ENCODE data around the gene ISCU.

ISCU gene

DNA sequence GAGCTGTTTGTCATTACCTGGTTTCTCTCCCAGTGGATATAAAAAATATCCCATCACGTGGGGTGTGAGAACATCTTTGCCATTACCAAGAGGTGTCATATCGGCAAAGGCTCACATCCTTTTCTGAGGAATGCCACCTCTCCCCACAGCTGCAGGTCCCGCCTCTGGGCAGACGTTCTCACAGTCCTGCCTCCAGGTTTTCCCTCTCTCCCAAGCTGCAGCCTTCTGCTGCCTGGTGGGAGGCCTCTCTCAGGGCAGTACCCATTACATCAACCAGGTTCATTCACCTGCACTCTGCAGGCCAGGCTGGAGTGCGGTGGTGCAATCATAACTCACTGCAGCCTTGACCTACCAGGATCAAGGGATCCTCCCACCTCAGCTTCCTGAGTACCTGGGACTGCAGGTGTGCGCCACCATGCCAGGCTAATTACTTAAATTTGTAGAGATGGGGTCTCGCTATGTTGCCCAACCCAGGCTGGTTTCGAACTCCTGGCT, 50.4 kb downstream of the ISCU start:
- no peak for DNase-seq (ENCODE audit: low spot score)
- TF ChIP-seq, protein P1, sequence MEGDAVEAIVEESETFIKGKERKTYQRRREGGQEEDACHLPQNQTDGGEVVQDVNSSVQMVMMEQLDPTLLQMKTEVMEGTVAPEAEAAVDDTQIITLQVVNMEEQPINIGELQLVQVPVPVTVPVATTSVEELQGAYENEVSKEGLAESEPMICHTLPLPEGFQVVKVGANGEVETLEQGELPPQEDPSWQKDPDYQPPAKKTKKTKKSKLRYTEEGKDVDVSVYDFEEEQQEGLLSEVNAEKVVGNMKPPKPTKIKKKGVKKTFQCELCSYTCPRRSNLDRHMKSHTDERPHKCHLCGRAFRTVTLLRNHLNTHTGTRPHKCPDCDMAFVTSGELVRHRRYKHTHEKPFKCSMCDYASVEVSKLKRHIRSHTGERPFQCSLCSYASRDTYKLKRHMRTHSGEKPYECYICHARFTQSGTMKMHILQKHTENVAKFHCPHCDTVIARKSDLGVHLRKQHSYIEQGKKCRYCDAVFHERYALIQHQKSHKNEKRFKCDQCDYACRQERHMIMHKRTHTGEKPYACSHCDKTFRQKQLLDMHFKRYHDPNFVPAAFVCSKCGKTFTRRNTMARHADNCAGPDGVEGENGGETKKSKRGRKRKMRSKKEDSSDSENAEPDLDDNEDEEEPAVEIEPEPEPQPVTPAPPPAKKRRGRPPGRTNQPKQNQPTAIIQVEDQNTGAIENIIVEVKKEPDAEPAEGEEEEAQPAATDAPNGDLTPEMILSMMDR (IDR thresholded peaks at IDR 0.05; ENCODE audit: borderline replicate concordance, control extremely low read depth, extremely low read depth, insufficient read depth, missing control alignments) = no peak
- in situ Hi-C loops (cut with MboI; ENCODE audit: low sequenced_read_pairs, unreplicated experiment) = no loop called here

- DNase-seq (ENCODE audit: low spot score) = no peak
- TF ChIP-seq, protein P1 (IDR thresholded peaks at IDR 0.05; ENCODE audit: borderline replicate concordance, control extremely low read depth, extremely low read depth, insufficient read depth, missing control alignments) = no peak
- in situ Hi-C loops (cut with MboI; ENCODE audit: low sequenced_read_pairs, unreplicated experiment) = no loop called here
These were observed 51.2 kb downstream of the ISCU start for GRCh38 chr12:108613548-108613947.

DNA sequence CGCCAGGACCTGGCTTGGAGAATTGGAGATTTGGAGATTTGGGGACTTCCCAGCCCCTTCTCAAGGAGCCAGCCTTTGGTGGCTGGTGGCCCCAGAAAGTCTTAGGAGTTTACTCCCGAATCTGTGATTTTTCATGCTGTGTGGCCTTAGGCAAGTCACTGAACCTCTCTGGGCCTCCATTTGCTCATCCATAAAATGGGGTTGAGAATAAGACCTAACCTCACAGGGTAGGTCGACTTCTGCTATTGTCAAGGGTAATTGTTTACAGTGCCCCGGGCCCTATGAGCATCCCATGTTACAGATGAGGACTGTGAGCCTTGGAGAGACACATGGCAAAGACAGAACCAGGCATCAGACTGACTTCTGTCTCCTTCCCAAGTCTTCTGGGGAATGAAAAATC, 51.6 kb downstream of the ISCU start:
- TF ChIP-seq, protein P1 (IDR thresholded peaks at IDR 0.05; ENCODE audit: borderline replicate concordance, control extremely low read depth, extremely low read depth, insufficient read depth, missing control alignments) = no peak
- no peak for DNase-seq (ENCODE audit: low spot score)
- in situ Hi-C loops (cut with MboI; ENCODE audit: low sequenced_read_pairs, unreplicated experiment) = no loop called here

DNA sequence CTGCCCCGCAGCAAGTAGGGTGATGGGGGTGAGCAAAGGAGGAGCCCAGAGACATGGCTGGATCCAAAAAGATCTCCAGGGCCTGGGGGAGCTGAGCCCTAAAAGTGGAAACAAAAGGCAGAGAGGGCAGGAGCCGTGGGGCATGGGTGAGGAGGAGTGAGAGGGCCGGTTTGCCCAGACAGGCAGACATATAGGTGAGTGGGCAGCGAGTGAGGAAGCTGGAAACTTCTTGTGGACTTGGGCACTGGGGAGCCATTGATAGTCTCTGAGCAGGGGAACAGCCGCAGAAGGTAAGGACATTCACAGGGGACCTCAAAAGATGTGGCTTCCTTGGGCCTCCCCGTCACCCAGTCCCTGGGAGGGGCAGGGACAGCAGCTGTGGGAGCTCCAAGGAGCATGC, 52.2 kb downstream of the ISCU start:
- in situ Hi-C loops (cut with MboI; ENCODE audit: low sequenced_read_pairs, unreplicated experiment) = loop anchor here (5.0 kb wide), 1 partner anchor 47 kb away; no protein-coding TSS in a partner anchor
- DNase-seq (ENCODE audit: low spot score) = no peak
- TF ChIP-seq, protein P1 (IDR thresholded peaks at IDR 0.05; ENCODE audit: borderline replicate concordance, control extremely low read depth, extremely low read depth, insufficient read depth, missing control alignments) = no peak

DNA sequence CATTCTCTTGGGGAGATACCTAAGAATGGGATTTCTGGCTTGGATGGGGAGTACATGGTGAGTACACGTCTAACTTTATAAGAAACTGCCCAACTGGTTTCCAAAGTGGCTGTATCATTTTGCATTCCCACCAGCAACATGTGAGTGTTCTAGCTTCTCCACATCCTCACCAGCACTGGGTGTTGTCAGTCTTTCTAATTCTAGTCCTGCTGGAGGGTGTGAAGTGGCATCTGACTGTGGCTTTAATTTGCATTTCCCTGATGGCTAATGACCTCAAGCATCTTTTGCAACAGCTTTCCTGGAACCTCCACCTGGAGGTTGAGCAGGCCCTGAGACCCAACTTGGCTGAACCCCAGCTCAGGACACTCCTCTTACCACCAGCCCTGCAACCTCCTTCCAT, 53.5 kb downstream of the ISCU start:
- no peak for DNase-seq (ENCODE audit: low spot score)
- TF ChIP-seq, protein P1 (IDR thresholded peaks at IDR 0.05; ENCODE audit: borderline replicate concordance, control extremely low read depth, extremely low read depth, insufficient read depth, missing control alignments) = no peak
- in situ Hi-C loops (cut with MboI; ENCODE audit: low sequenced_read_pairs, unreplicated experiment) = loop anchor here (5.0 kb wide), 1 partner anchor 49 kb away; no protein-coding TSS in a partner anchor

DNA sequence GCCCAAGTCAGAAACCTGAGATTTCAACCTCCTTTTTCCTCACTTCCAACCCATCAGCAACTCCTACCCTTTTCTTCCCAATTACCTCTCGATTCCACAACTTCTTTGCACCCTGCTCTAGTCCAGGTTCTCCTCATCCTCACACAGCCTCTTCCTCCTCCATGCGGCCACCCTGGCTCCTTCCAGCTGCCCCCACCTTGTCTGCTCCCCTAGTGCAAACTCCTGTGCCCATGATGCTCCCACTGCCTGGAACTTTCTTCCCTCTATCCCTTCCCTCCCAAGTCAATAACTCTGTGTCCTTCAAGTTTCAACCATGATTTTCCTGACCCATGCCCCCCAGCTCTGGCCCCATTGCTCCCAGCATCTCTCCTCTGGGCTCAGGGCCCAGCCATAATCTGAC, 54.0 kb downstream of the ISCU start:
- TF ChIP-seq, protein P1 (IDR thresholded peaks at IDR 0.05; ENCODE audit: borderline replicate concordance, control extremely low read depth, extremely low read depth, insufficient read depth, missing control alignments) = no peak
- no peak for DNase-seq (ENCODE audit: low spot score)
- in situ Hi-C loops (cut with MboI; ENCODE audit: low sequenced_read_pairs, unreplicated experiment) = loop anchor here (5.0 kb wide), 1 partner anchor 49 kb away; no protein-coding TSS in a partner anchor
